ENCODE measurements around the gene SLC9A3.

Gene SLC9A3

DNA sequence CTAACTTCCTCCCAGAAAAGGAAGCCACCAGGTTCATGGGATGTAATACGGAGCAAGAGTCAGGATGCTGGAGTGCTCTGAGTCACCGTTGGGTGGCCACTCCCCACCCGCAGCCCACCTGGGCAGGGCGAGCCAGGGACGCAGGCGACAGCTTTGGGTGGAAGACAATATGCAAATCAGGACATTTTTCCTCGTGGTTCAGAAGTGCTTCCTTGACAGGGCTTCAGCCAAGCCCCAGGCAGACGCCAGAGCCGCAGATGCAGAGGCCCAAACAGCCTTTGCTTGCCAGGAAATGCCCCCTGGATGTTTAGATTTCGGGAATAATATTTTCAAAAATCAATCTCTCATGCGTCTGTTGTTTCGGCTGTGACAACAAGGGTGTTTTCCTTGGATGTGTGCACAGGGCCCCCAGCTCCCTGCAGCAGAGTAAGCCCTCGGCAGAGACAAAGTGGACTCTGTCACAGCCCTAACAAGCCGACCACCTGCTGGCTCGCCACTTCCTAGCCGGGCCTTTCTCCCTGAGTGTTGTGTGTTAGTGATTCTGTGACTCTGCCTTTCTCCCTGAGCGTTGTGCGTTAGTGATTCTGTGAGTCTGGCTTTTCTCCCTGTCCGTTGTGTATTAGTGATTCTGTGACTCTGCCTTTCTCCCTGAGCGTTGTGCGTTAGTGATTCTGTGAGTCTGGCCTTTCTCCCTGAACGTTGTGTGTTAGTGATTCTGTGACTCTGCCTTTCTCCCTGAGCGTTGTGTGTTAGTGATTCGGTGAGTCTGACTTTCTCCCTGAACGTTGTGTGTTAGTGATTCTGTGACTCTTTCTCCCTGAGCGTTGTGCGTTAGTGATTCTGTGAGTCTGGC lies 11.8 kb upstream of the SLC9A3 start:
- DNase-seq (ENCODE audit: low spot score) = no peak
- in situ Hi-C loops (cut with MboI; ENCODE audit: low pct_unique_long_range_greater_than_20kb, low sequenced_read_pairs, unreplicated experiment) = no loop called here
- TF ChIP-seq, protein P1, sequence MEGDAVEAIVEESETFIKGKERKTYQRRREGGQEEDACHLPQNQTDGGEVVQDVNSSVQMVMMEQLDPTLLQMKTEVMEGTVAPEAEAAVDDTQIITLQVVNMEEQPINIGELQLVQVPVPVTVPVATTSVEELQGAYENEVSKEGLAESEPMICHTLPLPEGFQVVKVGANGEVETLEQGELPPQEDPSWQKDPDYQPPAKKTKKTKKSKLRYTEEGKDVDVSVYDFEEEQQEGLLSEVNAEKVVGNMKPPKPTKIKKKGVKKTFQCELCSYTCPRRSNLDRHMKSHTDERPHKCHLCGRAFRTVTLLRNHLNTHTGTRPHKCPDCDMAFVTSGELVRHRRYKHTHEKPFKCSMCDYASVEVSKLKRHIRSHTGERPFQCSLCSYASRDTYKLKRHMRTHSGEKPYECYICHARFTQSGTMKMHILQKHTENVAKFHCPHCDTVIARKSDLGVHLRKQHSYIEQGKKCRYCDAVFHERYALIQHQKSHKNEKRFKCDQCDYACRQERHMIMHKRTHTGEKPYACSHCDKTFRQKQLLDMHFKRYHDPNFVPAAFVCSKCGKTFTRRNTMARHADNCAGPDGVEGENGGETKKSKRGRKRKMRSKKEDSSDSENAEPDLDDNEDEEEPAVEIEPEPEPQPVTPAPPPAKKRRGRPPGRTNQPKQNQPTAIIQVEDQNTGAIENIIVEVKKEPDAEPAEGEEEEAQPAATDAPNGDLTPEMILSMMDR (IDR thresholded peaks at IDR 0.05; ENCODE audit: extremely low read depth, insufficient read depth, missing control alignments) = no peak

DNA sequence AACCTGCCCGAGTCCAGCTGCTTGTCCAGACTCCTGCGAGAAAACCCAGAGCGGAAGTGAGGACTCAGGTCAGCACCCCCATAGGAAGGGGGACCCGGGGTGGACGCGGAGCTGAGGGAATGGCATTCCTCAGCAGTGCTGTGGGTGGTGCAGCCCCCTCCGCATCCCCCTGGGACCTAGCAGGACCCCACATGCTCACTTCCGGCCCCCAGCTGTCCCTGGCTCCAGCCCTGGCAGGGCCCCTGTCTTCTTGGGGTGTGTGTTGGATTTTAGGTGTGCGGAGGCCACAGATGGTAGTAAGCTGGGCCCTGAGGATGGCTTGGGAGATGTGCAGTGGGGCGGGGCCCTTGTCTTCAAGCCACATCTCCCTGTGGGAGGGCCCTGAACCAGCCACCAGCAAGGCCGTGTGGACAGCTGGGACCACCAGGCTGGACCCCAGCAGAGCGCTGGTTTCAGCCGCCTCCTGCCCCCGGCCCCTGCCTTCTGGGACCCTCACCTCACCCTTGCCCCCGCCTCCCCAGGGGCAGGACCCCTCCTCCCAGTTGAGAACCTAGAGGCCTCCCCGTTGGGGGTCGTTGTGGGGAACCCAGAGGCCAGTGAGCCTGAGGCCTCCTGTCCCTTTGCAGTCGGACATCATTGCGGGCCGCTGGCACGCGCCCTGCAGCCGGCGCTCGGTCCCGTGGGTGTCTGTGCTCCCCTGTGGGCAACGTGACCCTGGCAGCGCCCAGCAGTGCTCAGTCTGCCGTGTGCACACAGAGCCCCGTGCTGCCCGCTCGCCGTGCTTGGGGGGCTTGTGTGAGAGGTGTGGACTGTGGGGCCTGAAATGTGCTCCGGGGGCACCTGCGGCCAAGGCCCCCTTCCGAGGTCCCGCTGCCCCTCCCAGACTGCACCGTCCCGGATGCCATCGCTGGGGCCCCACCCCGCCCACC lies 10.8 kb upstream of the SLC9A3 start:
- TF ChIP-seq, protein P1 (IDR thresholded peaks at IDR 0.05; ENCODE audit: extremely low read depth, insufficient read depth, missing control alignments) = no peak
- in situ Hi-C loops (cut with MboI; ENCODE audit: low pct_unique_long_range_greater_than_20kb, low sequenced_read_pairs, unreplicated experiment) = no loop called here

DNA sequence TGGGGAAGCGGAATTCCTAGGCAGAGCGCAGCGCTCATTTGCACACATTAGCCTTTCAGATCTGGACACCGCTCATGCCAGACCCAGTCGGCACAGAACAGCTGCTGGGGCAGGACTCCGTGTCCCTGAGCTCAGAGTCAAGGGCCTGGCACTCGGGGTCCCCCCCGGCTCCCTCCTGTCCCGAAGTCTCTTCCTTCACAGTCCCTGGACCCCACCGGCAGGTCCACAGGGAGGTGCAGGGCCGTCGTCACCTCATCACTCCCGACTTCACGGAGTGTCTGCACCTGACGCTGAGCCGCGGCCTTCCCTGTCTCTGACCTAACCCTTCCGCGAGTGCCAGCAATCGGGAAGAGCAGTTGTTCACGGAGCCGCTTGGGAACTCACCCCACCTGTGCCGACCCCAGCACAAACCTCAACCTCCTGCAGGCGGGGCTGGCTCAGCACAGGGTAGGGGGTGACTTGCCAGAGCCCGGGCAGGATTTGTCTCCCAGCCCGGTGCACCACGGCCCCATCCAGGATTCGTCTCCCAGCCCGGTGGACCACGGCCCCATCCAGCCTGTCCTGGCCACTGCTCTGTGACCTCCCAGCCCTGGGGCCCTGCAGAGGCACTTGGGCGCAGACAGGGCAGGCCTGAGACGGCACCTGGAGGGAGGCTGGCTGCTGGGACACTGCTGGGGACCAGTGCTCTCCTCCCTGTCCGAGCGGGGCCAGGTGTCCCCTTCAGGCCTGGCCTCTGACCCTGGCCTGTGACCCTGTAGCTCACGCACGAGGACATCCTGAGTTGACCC lies 9.9 kb upstream of the SLC9A3 start:
- no peak for DNase-seq (ENCODE audit: low spot score)
- TF ChIP-seq, protein P1 (IDR thresholded peaks at IDR 0.05; ENCODE audit: extremely low read depth, insufficient read depth, missing control alignments) = no peak
- in situ Hi-C loops (cut with MboI; ENCODE audit: low pct_unique_long_range_greater_than_20kb, low sequenced_read_pairs, unreplicated experiment) = no loop called here

More for the DNA sequence above, 10.8 kb upstream of the SLC9A3 start:
- no peak for DNase-seq (ENCODE audit: low spot score)

DNA sequence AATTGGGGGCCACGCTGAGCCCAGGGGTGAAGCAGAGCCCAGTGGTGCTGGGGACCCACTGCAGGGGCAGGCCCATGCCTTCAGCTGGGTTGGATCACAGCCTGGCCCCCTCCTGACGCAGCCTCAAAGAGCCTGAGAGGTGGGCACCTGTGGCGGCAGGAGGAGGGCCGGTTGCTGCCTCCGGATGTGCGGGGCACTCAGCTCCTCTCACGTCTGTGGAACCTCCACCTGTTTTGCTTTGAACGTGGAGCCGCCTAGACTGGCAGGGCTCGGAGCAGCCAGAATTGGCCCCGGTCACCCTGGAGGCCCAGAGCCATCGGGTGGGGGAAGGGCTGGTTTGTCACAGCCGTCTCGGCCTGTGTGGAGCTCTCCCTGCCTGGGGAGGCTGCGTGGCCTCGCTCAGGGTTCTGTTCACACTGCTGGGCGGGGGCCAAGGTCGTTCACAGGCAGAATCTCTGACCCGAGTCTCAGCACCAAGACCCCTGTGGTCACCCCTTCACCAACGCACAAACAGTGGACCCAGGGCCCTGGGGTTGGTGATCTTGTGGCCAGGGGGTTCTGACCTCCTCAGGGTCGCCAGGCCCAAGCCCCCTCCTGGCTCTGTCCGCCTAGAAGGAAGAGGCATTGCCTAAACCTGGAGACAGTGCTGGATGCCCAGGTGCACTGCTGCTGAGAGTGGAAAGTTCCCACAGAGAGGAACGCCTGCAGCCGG lies 9.2 kb upstream of the SLC9A3 start:
- no peak for DNase-seq (ENCODE audit: low spot score)
- in situ Hi-C loops (cut with MboI; ENCODE audit: low pct_unique_long_range_greater_than_20kb, low sequenced_read_pairs, unreplicated experiment) = no loop called here
- TF ChIP-seq, protein P1 (IDR thresholded peaks at IDR 0.05; ENCODE audit: extremely low read depth, insufficient read depth, missing control alignments) = no peak

DNA sequence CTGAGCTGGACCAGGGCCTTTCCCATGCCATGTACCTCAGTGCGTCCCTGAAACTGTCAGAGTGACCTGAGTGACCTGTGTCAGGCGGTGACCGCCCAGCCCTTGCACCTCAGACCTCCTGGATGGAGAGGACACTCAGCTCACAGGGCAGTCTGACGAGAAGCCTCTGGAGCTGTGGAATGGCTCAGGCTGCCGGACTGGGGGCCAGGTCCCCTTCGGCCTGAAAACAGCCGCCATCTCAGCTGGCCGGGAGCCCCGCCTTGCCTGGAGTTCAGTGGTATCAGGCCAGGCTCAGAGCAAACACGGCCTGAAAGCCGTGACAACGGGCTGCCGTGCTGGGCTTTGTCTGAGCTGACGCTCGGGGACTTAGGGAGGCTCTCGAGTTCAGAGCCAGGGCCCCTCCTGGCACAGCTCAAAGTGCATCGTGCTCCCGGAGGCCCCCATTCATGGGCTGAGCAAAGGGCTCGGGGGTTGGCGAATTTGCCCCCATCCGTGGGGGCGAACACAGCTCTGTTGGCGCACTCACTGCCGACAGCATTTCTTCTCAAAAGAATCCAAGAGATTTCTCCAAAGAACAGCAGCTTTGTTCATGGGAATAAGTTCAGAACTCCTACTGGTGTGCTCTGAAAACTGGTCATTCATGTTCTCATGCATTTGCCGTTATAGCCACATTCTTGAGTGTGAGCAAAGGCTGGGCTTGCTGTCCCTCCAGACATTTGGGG lies 8.4 kb upstream of the SLC9A3 start:
- in situ Hi-C loops (cut with MboI; ENCODE audit: low pct_unique_long_range_greater_than_20kb, low sequenced_read_pairs, unreplicated experiment) = no loop called here
- TF ChIP-seq, protein P1 (IDR thresholded peaks at IDR 0.05; ENCODE audit: extremely low read depth, insufficient read depth, missing control alignments) = no peak
- DNase-seq (ENCODE audit: low spot score) = no peak

Data from GM13977 (cell line).